ENCODE data around the gene ALAS1. TPM values are rescaled to one million over a fixed set of nuclear protein-coding genes. Genes with fewer than 3 reads are reported as not detected.

Gene ALAS1
- total RNA-seq, 4 donors from 2014 or later, result 31.1 to 50.5 (median 38.9) TPM

GRCh38 chr3:52233108-52233591, 35.2 kb downstream of the ALAS1 start:
- H3K4me1 ChIP-seq, result peaks cover 43 to 68% (median 65%) of the 10 kb centered on the region in 4 donors
- H3K27ac ChIP-seq (replicated peaks in 1 of 4), result no peak overlapping the region
- 96% methylated on average over 4 of the region's 5 CpGs for WGBS
- peaks cover 28 to 69% (median 53%) of the 10 kb centered on the region in 4 donors for H3K36me3 ChIP-seq
- H3K4me3 ChIP-seq, result no peak overlapping the region
- no peaks in the 10 kb centered on the region for H3K9me3 ChIP-seq
- DNase-seq (ENCODE audit: extremely low spot score), result no peak
- no peak for TF ChIP-seq CTCF (IDR thresholded peaks at IDR 0.05)
- TF ChIP-seq POLR2AphosphoS5 (IDR thresholded peaks at IDR 0.05), result no peak
- TF ChIP-seq EP300 (IDR thresholded peaks at IDR 0.05), result no peak
- no peak for TF ChIP-seq POLR2A (IDR thresholded peaks at IDR 0.05; ENCODE audit: low read depth)
- no peaks in the 10 kb centered on the region for H3K27me3 ChIP-seq
- intact Hi-C loops (cut with DNase I), result no loop called here

- H3K36me3 ChIP-seq, result peaks cover 24 to 61% (median 45%) of the 10 kb centered on the region in 4 donors
- no peaks in the 10 kb centered on the region for H3K9me3 ChIP-seq
- DNase-seq (ENCODE audit: extremely low spot score), result no peak
- no peaks in the 10 kb centered on the region for H3K27me3 ChIP-seq
- no peak overlapping the region for H3K4me3 ChIP-seq
- no peak for TF ChIP-seq CTCF (IDR thresholded peaks at IDR 0.05)
- no peak for TF ChIP-seq EP300 (IDR thresholded peaks at IDR 0.05)
- no peak for TF ChIP-seq POLR2A (IDR thresholded peaks at IDR 0.05; ENCODE audit: low read depth)
- TF ChIP-seq POLR2AphosphoS5 (IDR thresholded peaks at IDR 0.05), result no peak
- intact Hi-C loops (cut with DNase I), result no loop called here
- peak overlapping the region in 1 of 4 donors; percentile 6 for H3K27ac ChIP-seq (replicated peaks in 1 of 4)
- peaks cover 46 to 73% (median 69%) of the 10 kb centered on the region in 4 donors for H3K4me1 ChIP-seq
- 66% methylated on average over 3 of the region's 3 CpGs for WGBS
These were observed 36.0 kb downstream of the ALAS1 start for GRCh38 chr3:52233968-52234367.

GRCh38 chr3:52234516-52235447, 36.8 kb downstream of the ALAS1 start:
- H3K4me3 ChIP-seq, result no peak overlapping the region
- no peak for DNase-seq (ENCODE audit: extremely low spot score)
- no peak for TF ChIP-seq POLR2AphosphoS5 (IDR thresholded peaks at IDR 0.05)
- TF ChIP-seq POLR2A (IDR thresholded peaks at IDR 0.05; ENCODE audit: low read depth), result no peak
- no peak for TF ChIP-seq EP300 (IDR thresholded peaks at IDR 0.05)
- no peak for TF ChIP-seq CTCF (IDR thresholded peaks at IDR 0.05)
- peaks cover 49 to 79% (median 74%) of the 10 kb centered on the region in 4 donors for H3K4me1 ChIP-seq
- no peaks in the 10 kb centered on the region for H3K27me3 ChIP-seq
- peak overlapping the region in 1 of 4 donors; percentile 6 for H3K27ac ChIP-seq (replicated peaks in 1 of 4)
- WGBS, result 86% methylated on average over 11 of the region's 15 CpGs
- intact Hi-C loops (cut with DNase I), result no loop called here
- H3K36me3 ChIP-seq, result peaks cover 16 to 53% (median 37%) of the 10 kb centered on the region in 4 donors
- no peaks in the 10 kb centered on the region for H3K9me3 ChIP-seq

GRCh38 chr3:52236424-52236886, 38.5 kb downstream of the ALAS1 start:
- Histone ChIP-seq H3K9me3 (no peaks in the 10 kb centered on the region), H3K27ac (replicated peaks in 1 of 4) (peak overlapping the region; percentile 89 to 94 (median 91))

More at GRCh38 chr3:52236424-52236886, 38.5 kb downstream of the ALAS1 start:
- Histone ChIP-seq H3K4me3 (peak overlapping the region in 1 of 4 donors; percentile 82), H3K4me1 (peaks cover 50 to 89% (median 84%) of the 10 kb centered on the region in 4 donors), H3K36me3 (peaks cover 0 to 36% (median 20%) of the 10 kb centered on the region in 4 donors), H3K27me3 (no peaks in the 10 kb centered on the region)
- DNase-seq (ENCODE audit: extremely low spot score), result no peak
- TF ChIP-seq POLR2AphosphoS5 (IDR thresholded peaks at IDR 0.05) (no peak), POLR2A (IDR thresholded peaks at IDR 0.05; ENCODE audit: low read depth) (no peak), CTCF (IDR thresholded peaks at IDR 0.05) (no peak), EP300 (IDR thresholded peaks at IDR 0.05) (no peak)
- intact Hi-C loops (cut with DNase I), result no loop called here
- WGBS, result 75% methylated on average over 4 of the region's 5 CpGs

Data from esophagus muscularis mucosa (tissue), 4 donors.